Hepatocyte (in vitro differentiated cells): ENCODE data around the gene PTPRK.

ENCODE experiments used
- CTCF ChIP-seq: fragments of 200-600 bp; sonication (generic); IDR thresholded peaks from 2 replicates; pipeline ENCODE4 v1.5.1; 2016; ENCODE audit warnings: antibody characterized with exemption, mild to moderate bottlenecking; ENCODE audit not compliant: poor library complexity
- EZH2 ChIP-seq: fragments of 200-600 bp; sonication (generic); IDR thresholded peaks from 2 replicates; pipeline ENCODE4 v1.6.1; 2016; ENCODE audit warnings: antibody characterized with exemption, mild to moderate bottlenecking, borderline replicate concordance
- EZH2phosphoT487 ChIP-seq: fragments of 200-600 bp; sonication (generic); IDR thresholded peaks from one replicate; pipeline ENCODE4 v1.6.1; 2018; ENCODE audit warnings: antibody characterized with exemption, mild to moderate bottlenecking, low read depth, moderate library complexity; ENCODE audit not compliant: unreplicated experiment, severe bottlenecking

GRCh38 chr6:128508588-128509296, 11.7 kb downstream of the PTPRK start:
- TF ChIP-seq CTCF (no peak), EZH2 (no peak), EZH2phosphoT487 (no peak)
